Measurements from ENCODE around the gene RIBC1. TPM values are rescaled to one million over a fixed set of nuclear protein-coding genes. Genes with fewer than 3 reads are reported as not detected.

The RIBC1 gene
- total RNA-seq, 1 donor from 2014 or later: 0.38 TPM

Other genes with a start within 250 kb of the RIBC1 start
- 34.1 TPM for gene KDM5C, start 197.7 kb upstream of the RIBC1 start, total RNA-seq
- gene IQSEC2, start 141.3 kb upstream of the RIBC1 start, total RNA-seq: 2.5 TPM
- 27.8 TPM for gene SMC1A, start 219 bp upstream of the RIBC1 start, total RNA-seq
- gene HSD17B10, start 11.5 kb downstream of the RIBC1 start, total RNA-seq: 195 TPM